ENCODE data around the gene RSPH6A. TPM values are rescaled to one million over a fixed set of nuclear protein-coding genes. Genes with fewer than 3 reads are reported as not detected.
A peak's percentile ranks its signal among the peaks of the same experiment; 100 is the strongest.

Gene RSPH6A
- total RNA-seq, 5 donors from 2014 or later (not counting 1 experiment from before 2014, with no cell fraction given), result 0.20 to 0.47 (median 0.38) TPM

GRCh38 chr19:45781214-45782161 is 33.6 kb downstream of the RSPH6A start:
- Mint-ChIP-seq H3K4me3 (no peak overlapping the region), H3K9me3 (no peaks in the 10 kb centered on the region), H3K27me3 (peaks cover 13 to 28% of the 10 kb centered on the region in 2 donors), H3K27ac (no peak overlapping the region), H3K36me3 (peaks cover 19% of the 10 kb centered on the region), H3K4me1 (peaks cover 21 to 24% (median 23%) of the 10 kb centered on the region in 3 donors)
- Histone ChIP-seq H3K4me3 (ENCODE audit: control insufficient read depth in 1 of 2, extremely low read depth in 1 of 2, low read length in 1 of 2) (no peak overlapping the region), H3K4me1 (ENCODE audit: control insufficient read depth in 1 of 2, extremely low read depth in 1 of 2, insufficient read depth in 2 of 2, low read length in 2 of 2) (peaks cover 0 to 21% of the 10 kb centered on the region in 2 experiments), H3K36me3 (ENCODE audit: control insufficient read depth in 2 of 2, extremely low read depth in 1 of 2, insufficient read depth in 1 of 2, low read length in 1 of 2) (peaks cover 10 to 13% of the 10 kb centered on the region in 2 donors), H3K27ac (ENCODE audit: low read length) (no peak overlapping the region), H3K27me3 (replicated peaks in 1 of 2; ENCODE audit: control insufficient read depth in 2 of 2, extremely low read depth in 1 of 2, insufficient read depth in 2 of 2, low read length in 1 of 2) (peaks cover 0 to 76% of the 10 kb centered on the region in 2 experiments), H3K9me3 (no peaks in the 10 kb centered on the region)
- WGBS (ENCODE audit: insufficient coverage), result 80% methylated on average over 9 of the region's 17 CpGs
- ATAC-seq (replicated peaks in 1 of 4) (no peak), DNase-seq (no peak)
- CTCF ChIA-PET, result interaction anchor here in 1 of 2 donors (1.2 kb wide), 1 partner anchor 12 kb away, joined by 3 read pairs; the partner anchor contains the start of gene SIX5
- POLR2A ChIA-PET, result no interaction called here

GRCh38 chr19:45780448-45781213 is 34.5 kb downstream of the RSPH6A start:
- Histone ChIP-seq H3K36me3 (ENCODE audit: control insufficient read depth in 2 of 2, extremely low read depth in 1 of 2, insufficient read depth in 1 of 2, low read length in 1 of 2) (peaks cover 6 to 9% of the 10 kb centered on the region in 2 donors), H3K27ac (ENCODE audit: low read length) (no peak overlapping the region), H3K4me3 (ENCODE audit: control insufficient read depth in 1 of 2, extremely low read depth in 1 of 2, low read length in 1 of 2) (no peak overlapping the region), H3K9me3 (no peaks in the 10 kb centered on the region), H3K4me1 (ENCODE audit: control insufficient read depth in 1 of 2, extremely low read depth in 1 of 2, insufficient read depth in 2 of 2, low read length in 2 of 2) (peaks cover 0 to 21% of the 10 kb centered on the region in 2 experiments), H3K27me3 (replicated peaks in 1 of 2; ENCODE audit: control insufficient read depth in 2 of 2, extremely low read depth in 1 of 2, insufficient read depth in 2 of 2, low read length in 1 of 2) (peaks cover 0 to 75% of the 10 kb centered on the region in 2 experiments)
- H3K4me1 Mint-ChIP-seq, result peaks cover 21 to 24% (median 23%) of the 10 kb centered on the region in 3 donors
- DNase-seq (no peak), ATAC-seq (replicated peaks in 1 of 4) (no peak)
- H3K27me3 Mint-ChIP-seq, result peaks cover 13 to 28% of the 10 kb centered on the region in 2 donors
- H3K36me3 Mint-ChIP-seq, result peaks cover 15% of the 10 kb centered on the region
- no peak overlapping the region for H3K4me3 Mint-ChIP-seq
- WGBS (ENCODE audit: insufficient coverage), result 61% methylated on average over 3 of the region's 13 CpGs
- CTCF ChIA-PET, result no interaction called here
- no peak overlapping the region for H3K27ac Mint-ChIP-seq
- POLR2A ChIA-PET, result interaction anchor here in 1 of 2 donors (0.6 kb wide), 1 partner anchor 12 kb away, joined by 4 read pairs; the partner anchor contains the start of gene DMWD
- H3K9me3 Mint-ChIP-seq, result no peaks in the 10 kb centered on the region

DNA sequence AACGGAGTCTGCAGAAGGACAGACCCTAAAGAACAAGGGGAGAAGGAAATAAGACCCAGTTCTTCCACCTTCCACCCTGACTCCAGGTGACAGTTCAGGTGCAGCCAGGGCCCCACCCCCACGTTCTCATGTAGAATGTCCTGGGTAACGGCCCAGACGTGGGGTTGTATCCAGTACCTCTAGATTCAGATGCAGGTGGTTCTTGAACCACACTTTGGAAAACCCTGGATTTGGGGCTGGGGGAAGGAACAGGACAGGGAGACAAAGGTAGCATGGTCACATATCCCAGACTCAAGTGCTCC is 35.0 kb downstream of the RSPH6A start:
- Mint-ChIP-seq H3K4me3 (peak overlapping the region in 1 of 3 donors; percentile 77), H3K27ac (no peak overlapping the region), H3K36me3 (peaks cover 15% of the 10 kb centered on the region), H3K9me3 (no peaks in the 10 kb centered on the region), H3K4me1 (peaks cover 21 to 24% (median 23%) of the 10 kb centered on the region in 3 donors), H3K27me3 (peaks cover 13 to 28% of the 10 kb centered on the region in 2 donors)
- 60% methylated on average over 2 of the region's 4 CpGs for WGBS (ENCODE audit: insufficient coverage)
- Histone ChIP-seq H3K36me3 (ENCODE audit: control insufficient read depth in 2 of 2, extremely low read depth in 1 of 2, insufficient read depth in 1 of 2, low read length in 1 of 2) (peaks cover 6 to 9% of the 10 kb centered on the region in 2 donors), H3K9me3 (no peaks in the 10 kb centered on the region), H3K4me1 (ENCODE audit: control insufficient read depth in 1 of 2, extremely low read depth in 1 of 2, insufficient read depth in 2 of 2, low read length in 2 of 2) (peaks cover 0 to 21% of the 10 kb centered on the region in 2 experiments), H3K4me3 (ENCODE audit: control insufficient read depth in 1 of 2, extremely low read depth in 1 of 2, low read length in 1 of 2) (no peak overlapping the region), H3K27me3 (replicated peaks in 1 of 2; ENCODE audit: control insufficient read depth in 2 of 2, extremely low read depth in 1 of 2, insufficient read depth in 2 of 2, low read length in 1 of 2) (peaks cover 0 to 71% of the 10 kb centered on the region in 2 experiments), H3K27ac (ENCODE audit: low read length) (no peak overlapping the region)
- no peak for ATAC-seq (replicated peaks in 1 of 4)
- DNase-seq, result no peak
- POLR2A ChIA-PET, result interaction anchor here in 1 of 2 donors (0.6 kb wide), 1 partner anchor 13 kb away, joined by 4 read pairs; the partner anchor contains the start of gene DMWD
- CTCF ChIA-PET, result no interaction called here

GRCh38 chr19:45779231-45780145 is 35.6 kb downstream of the RSPH6A start:
- ATAC-seq (replicated peaks in 1 of 4), result peak; percentile 77 to 88 (median 81)
- peaks cover 6 to 9% of the 10 kb centered on the region in 2 donors for H3K36me3 ChIP-seq (ENCODE audit: control insufficient read depth in 2 of 2, extremely low read depth in 1 of 2, insufficient read depth in 1 of 2, low read length in 1 of 2)
- peaks cover 0 to 21% of the 10 kb centered on the region in 2 experiments for H3K4me1 ChIP-seq (ENCODE audit: control insufficient read depth in 1 of 2, extremely low read depth in 1 of 2, insufficient read depth in 2 of 2, low read length in 2 of 2)
- H3K27ac Mint-ChIP-seq, result peak overlapping the region in 1 of 2 donors; percentile 80
- 2% methylated on average over 31 of the region's 48 CpGs for WGBS (ENCODE audit: insufficient coverage)
- H3K36me3 Mint-ChIP-seq, result peaks cover 15% of the 10 kb centered on the region
- H3K4me3 ChIP-seq (ENCODE audit: control insufficient read depth in 1 of 2, extremely low read depth in 1 of 2, low read length in 1 of 2), result peak overlapping the region; percentile 25 to 35
- H3K27me3 Mint-ChIP-seq, result peaks cover 13 to 28% of the 10 kb centered on the region in 2 donors
- H3K4me3 Mint-ChIP-seq, result peak overlapping the region; percentile 67 to 77 (median 68)
- H3K9me3 Mint-ChIP-seq, result no peaks in the 10 kb centered on the region
- no peaks in the 10 kb centered on the region for H3K9me3 ChIP-seq
- DNase-seq, result peak; percentile 38 to 84 (median 70)
- CTCF ChIA-PET, result interaction anchor here (0.5 to 1.2 kb wide), 6 partner anchors 10 to 662 kb away, joined by 3 to 20 read pairs (median 4); partner anchors contain the start of genes DMWD (in 1 of the 2) and SIX5 (in 1 of the 2)
- POLR2A ChIA-PET, result no interaction called here
- no peak overlapping the region for H3K27ac ChIP-seq (ENCODE audit: low read length)
- peaks cover 21 to 24% (median 23%) of the 10 kb centered on the region in 3 donors for H3K4me1 Mint-ChIP-seq
- peaks cover 0 to 66% of the 10 kb centered on the region in 2 experiments for H3K27me3 ChIP-seq (replicated peaks in 1 of 2; ENCODE audit: control insufficient read depth in 2 of 2, extremely low read depth in 1 of 2, insufficient read depth in 2 of 2, low read length in 1 of 2)

- no peak for DNase-seq
- peak overlapping the region in 2 of 3 donors; percentile 6 to 77 for H3K4me3 Mint-ChIP-seq
These were observed 37.0 kb downstream of the RSPH6A start for GRCh38 chr19:45778010-45778661.

More at GRCh38 chr19:45778010-45778661, 37.0 kb downstream of the RSPH6A start:
- Mint-ChIP-seq H3K36me3 (peaks cover 15% of the 10 kb centered on the region), H3K4me1 (peaks cover 21 to 24% (median 23%) of the 10 kb centered on the region in 3 donors), H3K9me3 (no peaks in the 10 kb centered on the region), H3K27ac (peak overlapping the region in 1 of 2 donors; percentile 52), H3K27me3 (peaks cover 13 to 28% of the 10 kb centered on the region in 2 donors)
- ATAC-seq (replicated peaks in 1 of 4), result no peak
- Histone ChIP-seq H3K4me1 (ENCODE audit: control insufficient read depth in 1 of 2, extremely low read depth in 1 of 2, insufficient read depth in 2 of 2, low read length in 2 of 2) (peaks cover 0 to 21% of the 10 kb centered on the region in 2 experiments), H3K4me3 (ENCODE audit: control insufficient read depth in 1 of 2, extremely low read depth in 1 of 2, low read length in 1 of 2) (no peak overlapping the region), H3K27ac (ENCODE audit: low read length) (no peak overlapping the region), H3K27me3 (replicated peaks in 1 of 2; ENCODE audit: control insufficient read depth in 2 of 2, extremely low read depth in 1 of 2, insufficient read depth in 2 of 2, low read length in 1 of 2) (peaks cover 0 to 64% of the 10 kb centered on the region in 2 experiments), H3K9me3 (no peaks in the 10 kb centered on the region), H3K36me3 (ENCODE audit: control insufficient read depth in 2 of 2, extremely low read depth in 1 of 2, insufficient read depth in 1 of 2, low read length in 1 of 2) (peaks cover 6 to 9% of the 10 kb centered on the region in 2 donors)
- ChIA-PET CTCF (no interaction called here), POLR2A (no interaction called here)
- WGBS (ENCODE audit: insufficient coverage), result 98% methylated on average over 19 of the region's 28 CpGs

Data from T-cell (primary cell).